Karpas-422 (cell line): ENCODE results near the gene MKNK2. TPM values are rescaled to one million over a fixed set of nuclear protein-coding genes. Genes with fewer than 3 reads are reported as not detected.
A peak's percentile ranks its signal among the peaks of the same experiment; 100 is the strongest.

Source experiments
- DNase-seq: peaks from one replicate; pipeline ENCODE4 v3.0.0-alpha.2; 2015
- H2AFZ ChIP-seq: fragments of 200-600 bp; sonication (generic); 2 replicates; pipeline ENCODE4 v1.6.1; 2014; ENCODE audit warnings: antibody characterized with exemption, low read length, mixed read lengths
- H3K27ac ChIP-seq: fragments of 200-600 bp; sonication (generic); 2 replicates; pipeline ENCODE4 v1.5.1; 2014; ENCODE audit warnings: mild to moderate bottlenecking, low read length, moderate library complexity
- H3K27me3 ChIP-seq: fragments of 200-600 bp; sonication (generic); 2 replicates; pipeline ENCODE4 v1.6.1; 2014; ENCODE audit warnings: low read length, mixed read lengths
- H3K36me3 ChIP-seq: fragments of 200-600 bp; sonication (generic); 2 replicates; pipeline ENCODE4 v1.6.1; 2014; ENCODE audit warnings: low read length, mixed read lengths; ENCODE audit not compliant: insufficient read depth
- H3K4me1 ChIP-seq: fragments of 200-600 bp; sonication (generic); 2 replicates; pipeline ENCODE4 v1.6.1; 2014; ENCODE audit warnings: mild to moderate bottlenecking, low read length, mixed read lengths
- H3K4me2 ChIP-seq: fragments of 200-600 bp; sonication (generic); 2 replicates; pipeline ENCODE4 v1.6.1; 2014; ENCODE audit warnings: low read length, low read depth, mild to moderate bottlenecking; ENCODE audit not compliant: poor library complexity, severe bottlenecking
- H3K4me3 ChIP-seq: fragments of 200-600 bp; sonication (generic); 2 replicates; pipeline ENCODE4 v1.5.1; 2014; ENCODE audit warnings: mild to moderate bottlenecking, antibody characterized with exemption, low read length, mixed read lengths
- H3K79me2 ChIP-seq: fragments of 200-600 bp; sonication (generic); 2 replicates; pipeline ENCODE4 v1.6.1; 2014; ENCODE audit warnings: mild to moderate bottlenecking, low read length, mixed read lengths
- H3K9ac ChIP-seq: fragments of 200-600 bp; sonication (generic); 2 replicates; pipeline ENCODE4 v1.6.0; 2014; ENCODE audit warnings: low read length
- H3K9me2 ChIP-seq: fragments of 200-600 bp; sonication (generic), shearing (Covaris generic); replicated peaks from 2 replicates; pipeline ENCODE4 v1.6.0; 2014; ENCODE audit warnings: mild to moderate bottlenecking, low read length, moderate library complexity; ENCODE audit not compliant: insufficient read depth
- H3K9me3 ChIP-seq: fragments of 300-700, 200-600 bp; sonication (generic); 2 replicates; pipeline ENCODE4 v1.6.1; 2014; ENCODE audit warnings: low read length, mixed read lengths
- H4K20me1 ChIP-seq: fragments of 200-600 bp; sonication (generic); 2 replicates; pipeline ENCODE4 v1.6.1; 2014; ENCODE audit warnings: mild to moderate bottlenecking, antibody characterized with exemption, low read length, low read depth; ENCODE audit not compliant: insufficient read depth
- total RNA-seq: library from RNA; depleted of rRNA; stranded (reverse); fragments of >200 nt; shearing (Covaris generic); gene quantifications from 2 replicates; pipeline ENCODE4 v1.2.3, GENCODE V29; 2014; ENCODE audit warnings: low replicate concordance

Gene MKNK2
- total RNA-seq, 1 experiment from 2014 or later: 526 TPM

GRCh38 chr19:2076526-2076944 is 25.5 kb upstream of the MKNK2 start:
- Histone ChIP-seq H2AFZ (no peak overlapping the region), H3K79me2 (peaks cover 20% of the 10 kb centered on the region), H3K4me1 (peaks cover 14% of the 10 kb centered on the region)

GRCh38 chr19:2072757-2073551 is 21.9 kb upstream of the MKNK2 start:
- Histone ChIP-seq H3K4me3 (no peak overlapping the region), H2AFZ (no peak overlapping the region), H3K9me2 (no peaks in the 10 kb centered on the region), H3K79me2 (no peaks in the 10 kb centered on the region), H3K4me1 (peaks cover 21% of the 10 kb centered on the region), H3K27ac (no peak overlapping the region), H3K4me2 (no peak overlapping the region), H3K36me3 (peaks cover 45% of the 10 kb centered on the region), H3K27me3 (no peaks in the 10 kb centered on the region), H4K20me1 (no peaks in the 10 kb centered on the region), H3K9me3 (no peaks in the 10 kb centered on the region), H3K9ac (no peak overlapping the region)
- DNase-seq: no peak

More at GRCh38 chr19:2076526-2076944, 25.5 kb upstream of the MKNK2 start:
- Histone ChIP-seq H3K27me3 (no peaks in the 10 kb centered on the region), H3K9me3 (no peaks in the 10 kb centered on the region), H4K20me1 (peaks cover 9% of the 10 kb centered on the region; the same call in 1 of the 2 replicates), H3K4me2 (no peak overlapping the region), H3K27ac (no peak overlapping the region), H3K4me3 (no peak overlapping the region), H3K9ac (no peak overlapping the region), H3K36me3 (peaks cover 68% of the 10 kb centered on the region), H3K9me2 (no peaks in the 10 kb centered on the region)
- DNase-seq: no peak

DNA sequence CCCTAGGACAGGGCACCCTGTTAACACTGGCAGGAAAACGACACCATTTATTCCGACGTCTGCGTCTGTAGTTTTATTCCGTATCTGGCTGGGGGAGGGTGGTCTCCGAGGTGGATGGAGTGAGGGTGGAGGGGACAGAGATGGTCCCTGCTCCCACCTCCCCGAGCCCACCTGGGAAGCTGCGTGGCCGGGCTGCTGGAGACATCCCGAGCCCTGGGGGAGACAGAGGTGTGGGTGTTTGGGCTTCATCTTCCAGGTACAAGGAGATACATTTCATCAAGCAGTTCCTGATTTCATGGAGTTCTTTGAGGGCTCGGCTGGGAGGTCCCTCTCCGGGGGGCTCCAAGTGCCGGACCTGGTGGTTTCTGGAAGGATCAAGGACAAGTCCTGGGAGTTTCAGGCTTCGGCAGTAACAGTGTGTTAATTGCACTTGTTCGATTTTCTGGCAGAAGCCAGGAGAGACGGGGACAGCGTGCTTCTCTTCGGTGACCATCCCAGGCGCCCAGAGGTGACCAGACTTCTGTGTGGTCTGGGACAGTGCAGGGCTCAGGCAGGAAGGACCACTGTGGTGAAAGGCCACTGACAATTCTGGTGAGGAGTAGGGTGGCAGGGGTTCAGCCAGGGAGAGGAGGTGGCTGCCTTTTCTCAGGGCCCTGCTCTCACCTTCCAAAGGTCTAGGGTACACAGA is 20.1 kb upstream of the MKNK2 start:
- Histone ChIP-seq H3K9me3 (no peaks in the 10 kb centered on the region), H3K27me3 (no peaks in the 10 kb centered on the region), H3K4me2 (no peak overlapping the region), H2AFZ (no peak overlapping the region), H3K36me3 (peaks cover 31% of the 10 kb centered on the region), H3K4me1 (peaks cover 24% of the 10 kb centered on the region), H3K79me2 (no peaks in the 10 kb centered on the region), H3K9me2 (no peaks in the 10 kb centered on the region), H4K20me1 (no peaks in the 10 kb centered on the region), H3K4me3 (no peak overlapping the region), H3K27ac (no peak overlapping the region), H3K9ac (no peak overlapping the region)
- no peak for DNase-seq

GRCh38 chr19:2070436-2070827 is 19.4 kb upstream of the MKNK2 start:
- Histone ChIP-seq H3K27me3 (no peaks in the 10 kb centered on the region), H3K27ac (no peak overlapping the region), H3K4me1 (peaks cover 21% of the 10 kb centered on the region), H3K9me2 (no peaks in the 10 kb centered on the region), H3K9ac (no peak overlapping the region), H3K9me3 (no peaks in the 10 kb centered on the region), H2AFZ (no peak overlapping the region), H3K4me2 (no peak overlapping the region), H3K4me3 (no peak overlapping the region), H4K20me1 (no peaks in the 10 kb centered on the region), H3K36me3 (peaks cover 28% of the 10 kb centered on the region), H3K79me2 (no peaks in the 10 kb centered on the region)
- DNase-seq: no peak

DNA sequence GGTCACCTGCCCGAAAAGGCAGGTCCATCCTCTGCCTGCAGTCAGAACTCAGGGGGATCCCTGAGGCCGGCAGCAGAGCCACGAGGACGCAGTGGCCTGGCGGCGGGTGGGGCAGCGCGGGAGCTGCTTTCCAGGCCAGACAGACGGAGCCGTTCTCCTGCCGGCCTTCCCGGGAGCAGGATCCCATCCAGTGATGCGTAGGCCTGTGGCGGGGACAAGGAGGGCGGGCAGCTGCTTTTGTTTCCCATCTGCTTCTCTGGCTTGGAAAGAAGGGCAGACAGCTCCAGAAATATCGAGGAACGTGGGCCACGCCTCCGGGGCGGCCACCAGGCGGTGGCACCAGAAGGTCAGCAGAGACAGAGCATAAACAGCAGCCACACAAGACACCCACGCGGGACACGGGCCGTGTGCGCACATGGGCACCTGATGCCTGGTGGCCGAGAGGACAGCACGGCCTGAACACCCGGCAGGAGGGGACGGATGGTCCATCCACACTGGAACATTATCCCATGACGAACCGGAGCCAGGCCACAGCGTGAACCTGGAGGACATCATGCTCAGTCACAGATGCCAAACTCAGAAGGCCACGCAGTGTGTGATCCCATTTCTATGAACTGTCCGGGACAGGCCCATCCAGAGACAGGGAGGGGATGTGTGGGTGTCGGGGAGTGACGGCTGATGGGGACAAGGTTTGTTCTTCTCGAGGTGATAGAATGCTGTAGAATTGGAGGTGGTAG is 13.9 kb upstream of the MKNK2 start:
- no peaks in the 10 kb centered on the region for H3K9me2 ChIP-seq
- peak overlapping the region; percentile 78; the same call in 1 of the 2 replicates for H2AFZ ChIP-seq
- H3K9me3 ChIP-seq: no peaks in the 10 kb centered on the region
- H3K27me3 ChIP-seq: no peaks in the 10 kb centered on the region
- no peaks in the 10 kb centered on the region for H3K79me2 ChIP-seq
- peaks cover 55% of the 10 kb centered on the region for H3K4me1 ChIP-seq
- H3K4me2 ChIP-seq: peak overlapping the region; percentile 62
- no peaks in the 10 kb centered on the region for H4K20me1 ChIP-seq
- peak overlapping the region; percentile 58 for H3K9ac ChIP-seq
- DNase-seq: no peak
- no peaks in the 10 kb centered on the region; the same call in 1 of the 2 replicates for H3K36me3 ChIP-seq
- peak overlapping the region; percentile 18; the same call in 1 of the 2 replicates for H3K4me3 ChIP-seq
- H3K27ac ChIP-seq: peak overlapping the region; percentile 93

DNA sequence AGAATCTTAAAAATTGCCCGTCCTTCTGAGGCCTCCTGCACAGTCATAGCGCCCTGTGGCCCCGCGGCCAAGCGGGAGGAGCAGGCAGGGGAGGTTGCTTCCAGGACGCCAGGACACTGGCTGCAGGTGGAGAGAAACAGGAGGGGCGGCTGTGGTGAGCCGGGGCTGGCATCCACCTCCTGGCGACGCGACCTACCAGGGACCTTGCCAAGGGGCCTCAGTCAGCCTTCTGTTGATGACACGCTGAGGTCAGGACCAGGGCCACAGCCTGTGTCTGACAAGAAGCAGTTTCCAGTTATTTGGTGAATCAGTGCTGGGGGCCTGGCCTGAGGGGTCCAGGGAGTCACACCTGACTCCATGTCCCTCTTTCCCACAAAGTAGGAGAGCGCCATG is 13.3 kb upstream of the MKNK2 start:
- Histone ChIP-seq H3K4me1 (peaks cover 61% of the 10 kb centered on the region), H4K20me1 (no peaks in the 10 kb centered on the region), H3K36me3 (no peaks in the 10 kb centered on the region), H3K27me3 (no peaks in the 10 kb centered on the region), H3K4me3 (peak overlapping the region; percentile 18; the same call in 1 of the 2 replicates), H3K9me3 (no peaks in the 10 kb centered on the region), H3K4me2 (peak overlapping the region; percentile 62), H3K27ac (peak overlapping the region; percentile 93), H3K79me2 (no peaks in the 10 kb centered on the region), H3K9me2 (no peaks in the 10 kb centered on the region), H2AFZ (peak overlapping the region; percentile 78; the same call in 1 of the 2 replicates), H3K9ac (peak overlapping the region; percentile 58)
- DNase-seq: peak; percentile 76

GRCh38 chr19:2063824-2064223 is 12.8 kb upstream of the MKNK2 start:
- no peaks in the 10 kb centered on the region for H3K79me2 ChIP-seq
- H3K4me3 ChIP-seq: no peak overlapping the region
- no peaks in the 10 kb centered on the region for H3K9me2 ChIP-seq
- peak overlapping the region; percentile 50 for H3K9ac ChIP-seq
- peak overlapping the region; percentile 62 for H3K4me2 ChIP-seq
- no peaks in the 10 kb centered on the region for H4K20me1 ChIP-seq
- no peaks in the 10 kb centered on the region for H3K27me3 ChIP-seq
- peak; percentile 76 for DNase-seq
- no peaks in the 10 kb centered on the region for H3K9me3 ChIP-seq
- H3K27ac ChIP-seq: peak overlapping the region; percentile 93
- no peak overlapping the region for H2AFZ ChIP-seq
- no peaks in the 10 kb centered on the region for H3K36me3 ChIP-seq
- H3K4me1 ChIP-seq: peaks cover 63% of the 10 kb centered on the region

DNA sequence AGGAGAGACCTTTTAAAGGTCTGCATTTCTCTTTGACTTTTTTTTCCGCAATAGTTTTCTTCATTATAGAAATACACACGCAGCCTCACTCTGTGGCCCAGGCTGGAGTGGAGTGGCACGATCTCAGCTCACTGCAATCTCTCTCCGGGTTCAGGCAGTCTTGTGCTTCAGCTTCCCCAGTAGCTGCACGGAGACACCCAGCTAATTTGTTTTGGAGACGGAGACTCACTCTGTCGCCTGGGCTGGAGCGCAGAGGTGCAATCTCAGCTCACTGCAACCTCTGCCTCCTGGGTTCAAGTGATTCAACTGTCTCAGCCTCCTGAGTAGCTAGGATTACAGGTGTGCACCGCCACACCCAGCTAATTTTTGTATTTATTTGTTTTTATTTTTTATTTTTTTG is 11.7 kb upstream of the MKNK2 start:
- Histone ChIP-seq H3K79me2 (no peaks in the 10 kb centered on the region), H3K9me3 (no peaks in the 10 kb centered on the region), H3K9ac (peak overlapping the region; percentile 86), H2AFZ (no peak overlapping the region), H3K27ac (peak overlapping the region; percentile 93), H3K9me2 (no peaks in the 10 kb centered on the region), H4K20me1 (no peaks in the 10 kb centered on the region), H3K4me3 (peak overlapping the region; percentile 77; the same call in 1 of the 2 replicates), H3K4me2 (peak overlapping the region; percentile 88), H3K4me1 (peaks cover 64% of the 10 kb centered on the region), H3K36me3 (no peaks in the 10 kb centered on the region), H3K27me3 (no peaks in the 10 kb centered on the region)
- peak; percentile 76 for DNase-seq
